HG03280 (cell line): ENCODE results near the gene PNLDC1.
"Not testable (repeated sequence)": the region's sequence is repeated elsewhere in the genome, so short reads cannot be mapped to it uniquely, and the experiment has no call there.

Experiments used
- ATAC-seq: cut with Tn5 transposase; IDR thresholded peaks from one replicate; pipeline ENCODE4 v1.9.1; 2021; ENCODE audit warnings: mild to moderate bottlenecking, moderate library complexity; ENCODE audit not compliant: unreplicated experiment

The PNLDC1 gene

GRCh38 chr6:159778131-159778530, 21.9 kb upstream of the PNLDC1 start:
- ATAC-seq, result no peak

- ATAC-seq, result no peak
These were observed 21.5 kb upstream of the PNLDC1 start for GRCh38 chr6:159778542-159779103.

- ATAC-seq, result no peak
These were observed 11.8 kb upstream of the PNLDC1 start for GRCh38 chr6:159788276-159788675.

GRCh38 chr6:159788753-159789376, 11.2 kb upstream of the PNLDC1 start:
- ATAC-seq, result no peak

GRCh38 chr6:159789377-159790148, 10.5 kb upstream of the PNLDC1 start, which contains the start of gene TCP1:
Gene TCP1 (minus strand): TSS chr6:159789602. CDS start chr6:159789468, 134 bp downstream.
- ATAC-seq, result peak; percentile 69

- ATAC-seq, result peak; percentile 87
These were observed 9.7 kb upstream of the PNLDC1 start, which contains the start of gene MRPL18 for GRCh38 chr6:159790149-159790955. Gene MRPL18 (plus strand): TSS chr6:159790467. CDS start chr6:159790588, 121 bp downstream.

GRCh38 chr6:159790956-159791598, 9.0 kb upstream of the PNLDC1 start:
- ATAC-seq, result no peak

GRCh38 chr6:159794976-159795375, 5.1 kb upstream of the PNLDC1 start:
- ATAC-seq, result not testable (repeated sequence)

- ATAC-seq, result no peak
These were observed 2.5 kb upstream of the PNLDC1 start for GRCh38 chr6:159797554-159797953.

- ATAC-seq, result no peak
These were observed 1.9 kb downstream of the PNLDC1 start for GRCh38 chr6:159801935-159802334.

GRCh38 chr6:159804504-159804903, 4.4 kb downstream of the PNLDC1 start:
- no peak for ATAC-seq

GRCh38 chr6:159805440-159806020, 5.5 kb downstream of the PNLDC1 start:
- no peak for ATAC-seq

- ATAC-seq, result no peak
These were observed 6.0 kb downstream of the PNLDC1 start for GRCh38 chr6:159806021-159806458.

GRCh38 chr6:159807150-159807858, 7.2 kb downstream of the PNLDC1 start:
- ATAC-seq, result no peak

- ATAC-seq, result no peak
These were observed 8.6 kb downstream of the PNLDC1 start for GRCh38 chr6:159808647-159809046.

GRCh38 chr6:159809149-159809548, 9.1 kb downstream of the PNLDC1 start:
- no peak for ATAC-seq

- ATAC-seq, result no peak
These were observed 13.7 kb downstream of the PNLDC1 start for GRCh38 chr6:159813781-159814180.

- no peak for ATAC-seq
These were observed 15.3 kb downstream of the PNLDC1 start for GRCh38 chr6:159815410-159815809.

- not testable (repeated sequence) for ATAC-seq
These were observed 16.7 kb downstream of the PNLDC1 start for GRCh38 chr6:159816775-159817174.
